COLO829 (cell line): Measurements from ENCODE around the gene MCTP2.
"Not testable (repeated sequence)": the region's sequence is repeated elsewhere in the genome, so short reads cannot be mapped to it uniquely, and the experiment has no call there.

Experiments
- DNase-seq: peaks from one replicate; pipeline ENCODE4 v3.0.0; 2012; ENCODE audit warnings: low spot score

Gene MCTP2

DNA sequence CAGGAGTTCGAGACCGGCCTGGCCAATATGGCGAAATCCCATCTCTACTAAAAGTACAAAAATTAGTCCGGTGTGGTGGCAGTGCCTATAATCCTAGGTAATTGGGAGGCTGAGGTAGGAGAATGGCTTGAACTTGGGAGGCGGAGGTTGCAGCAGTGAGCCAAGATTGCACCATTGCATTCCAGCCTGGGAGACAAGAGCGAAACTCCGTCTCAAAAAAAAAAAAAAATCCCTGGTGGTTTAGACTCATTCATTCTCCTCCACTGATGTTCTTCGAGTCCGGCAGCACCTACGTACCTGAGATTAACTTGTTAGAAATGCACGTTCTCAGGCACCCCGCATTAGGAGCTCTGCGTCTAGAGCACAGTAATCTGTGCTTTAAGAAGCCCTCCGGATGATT is 3.7 kb downstream of the MCTP2 start:
- no peak for DNase-seq

- no peak for DNase-seq
These were observed 4.3 kb downstream of the MCTP2 start for GRCh38 chr15:94235646-94236045.

DNA sequence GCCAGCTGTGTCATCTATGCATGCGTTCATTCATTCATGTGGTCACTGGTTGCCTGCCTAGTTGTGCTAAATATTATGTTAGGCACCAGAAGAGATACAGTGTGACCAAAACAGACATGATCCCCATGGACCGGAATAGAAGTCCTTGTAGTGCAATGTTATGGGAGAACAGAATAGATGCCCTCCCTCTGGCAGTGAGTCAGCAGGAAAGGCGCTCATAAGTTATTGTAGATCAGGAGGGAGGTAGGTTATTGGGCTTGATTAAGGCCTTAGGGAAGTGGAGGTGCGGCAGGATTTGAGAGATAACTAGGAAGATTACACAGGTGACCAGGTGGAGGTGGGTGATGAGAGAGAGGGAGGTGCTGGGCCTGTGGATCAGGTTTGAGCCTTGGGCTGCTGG is 5.2 kb downstream of the MCTP2 start:
- no peak for DNase-seq

GRCh38 chr15:94237903-94238302 is 6.5 kb downstream of the MCTP2 start:
- DNase-seq: no peak

GRCh38 chr15:94238539-94239118 is 7.3 kb downstream of the MCTP2 start:
- DNase-seq: no peak

DNA sequence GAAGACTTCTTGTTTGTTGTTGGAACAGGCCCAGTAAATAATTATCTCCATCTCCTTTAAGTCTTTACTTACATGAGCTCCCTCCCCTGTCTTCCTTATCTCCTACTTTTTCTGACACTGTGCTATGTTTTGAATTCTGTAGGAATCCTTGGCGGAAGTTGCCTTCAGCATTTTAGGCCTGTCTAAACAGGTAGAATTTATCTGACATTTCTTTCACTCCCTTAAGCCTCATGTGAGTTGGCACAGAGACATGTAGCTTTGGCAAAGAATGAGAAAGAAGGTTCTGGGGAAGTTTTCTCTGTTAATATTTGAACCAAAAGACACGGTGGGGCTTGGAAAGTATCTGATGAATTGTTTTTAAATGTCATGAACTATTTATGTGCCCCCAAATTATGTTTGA is 8.1 kb downstream of the MCTP2 start:
- DNase-seq: no peak

DNA sequence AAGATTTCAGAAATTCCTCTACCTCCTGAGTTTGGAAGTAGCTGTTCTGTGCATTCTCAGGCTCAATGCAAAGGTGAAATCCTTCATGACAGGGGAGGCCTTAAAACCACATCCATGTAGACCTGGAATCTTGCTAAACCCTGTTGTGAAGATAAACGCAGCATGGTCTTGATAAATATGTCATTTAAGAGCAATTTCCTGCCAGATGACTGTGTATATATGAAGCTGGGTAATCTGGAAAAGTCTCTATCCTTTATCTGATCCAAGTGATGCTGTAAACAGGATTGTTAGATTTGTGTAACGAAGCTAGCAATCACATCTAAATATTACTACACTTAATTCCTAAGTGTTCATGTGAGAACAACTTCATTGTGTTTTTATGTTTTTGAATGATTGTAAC is 9.1 kb downstream of the MCTP2 start:
- no peak for DNase-seq

GRCh38 chr15:94242257-94242656 is 10.9 kb downstream of the MCTP2 start:
- no peak for DNase-seq

DNA sequence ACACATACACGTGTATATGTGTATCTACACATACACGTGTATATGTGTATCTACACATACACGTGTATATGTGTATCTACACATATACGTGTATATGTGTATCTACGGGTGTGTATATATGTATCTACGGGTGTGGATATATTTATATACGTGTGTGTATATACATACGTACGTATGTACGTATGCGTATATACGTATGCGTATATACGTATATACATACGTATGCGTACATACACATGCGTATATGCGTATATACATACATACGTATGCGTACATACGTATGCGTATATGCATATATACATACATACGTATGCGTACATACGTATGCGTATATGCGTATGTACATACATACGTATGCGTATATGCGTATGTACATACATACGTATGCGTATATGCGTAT is 11.6 kb downstream of the MCTP2 start:
- DNase-seq: not testable (repeated sequence)

- no peak for DNase-seq
These were observed 12.1 kb downstream of the MCTP2 start for GRCh38 chr15:94243418-94243817.

- DNase-seq: no peak
These were observed 14.7 kb downstream of the MCTP2 start for GRCh38 chr15:94246016-94246415.

DNA sequence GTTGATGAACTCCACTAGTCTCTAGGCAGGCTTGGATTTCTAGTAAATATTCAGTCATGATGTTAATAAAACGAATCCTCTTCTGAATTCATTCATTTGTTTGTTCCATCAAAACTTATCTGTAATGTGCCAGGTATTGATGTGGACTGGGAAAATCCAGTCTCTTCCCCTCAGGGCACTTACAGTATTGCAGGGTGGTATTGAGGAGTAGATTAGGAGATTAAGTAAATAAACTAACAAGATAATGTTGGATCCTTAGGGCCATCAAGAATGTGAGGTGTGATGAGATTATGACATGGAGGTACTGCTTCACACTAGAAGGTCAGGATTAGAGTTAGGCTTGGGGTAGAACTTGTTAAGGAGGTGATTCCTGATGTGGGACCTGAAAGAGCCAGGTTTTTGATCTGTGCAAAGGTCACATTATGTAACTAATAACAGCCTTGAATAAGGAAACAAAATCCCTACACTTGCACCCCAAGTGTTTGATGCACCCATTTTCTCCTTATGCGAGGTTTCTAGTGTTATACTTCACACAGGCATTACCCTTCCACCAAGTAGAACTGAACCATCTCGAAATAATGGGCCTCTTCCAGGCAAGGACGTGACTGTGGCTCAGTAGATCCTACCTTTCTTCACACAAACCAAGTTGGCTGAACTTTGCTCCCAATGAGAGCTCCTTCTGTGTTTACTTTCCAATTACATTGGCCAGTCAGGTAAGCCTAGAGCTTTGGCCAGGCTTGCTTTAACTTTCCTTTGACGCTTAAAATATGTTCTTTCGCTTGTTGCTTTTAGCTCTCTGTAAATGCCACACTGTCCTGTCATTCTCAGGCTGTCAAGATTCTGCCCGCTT is 16.7 kb downstream of the MCTP2 start:
- no peak for DNase-seq

GRCh38 chr15:94250801-94251200 is 19.4 kb downstream of the MCTP2 start:
- no peak for DNase-seq

GRCh38 chr15:94252223-94252766 is 20.9 kb downstream of the MCTP2 start:
- DNase-seq: no peak

- no peak for DNase-seq
These were observed 21.6 kb downstream of the MCTP2 start for GRCh38 chr15:94252906-94253491.

GRCh38 chr15:94253742-94254141 is 22.4 kb downstream of the MCTP2 start:
- no peak for DNase-seq

DNA sequence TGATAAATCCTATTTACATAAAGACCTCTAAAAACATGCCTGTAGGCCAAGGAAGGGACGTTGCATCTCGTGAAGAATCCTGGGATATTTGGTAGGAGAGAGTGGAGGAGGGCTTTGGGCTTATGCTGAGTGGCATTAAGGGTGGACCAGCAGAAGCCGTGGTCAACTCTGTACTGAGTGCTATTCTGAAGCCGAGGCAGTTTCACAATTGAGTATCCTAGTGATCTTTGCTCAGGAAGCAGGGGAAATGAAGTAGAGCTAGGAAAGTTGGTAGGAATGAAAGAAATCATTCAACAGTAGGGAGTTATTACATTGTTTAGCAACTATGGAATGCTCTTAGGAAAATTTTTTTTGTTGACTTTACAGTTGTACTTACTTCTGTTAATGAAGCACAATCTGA is 24.2 kb downstream of the MCTP2 start:
- peak; percentile 44 for DNase-seq

- DNase-seq: no peak
These were observed 25.1 kb downstream of the MCTP2 start for GRCh38 chr15:94256511-94256910.

- DNase-seq: not testable (repeated sequence)
These were observed 26.4 kb downstream of the MCTP2 start for GRCh38 chr15:94257776-94258175.

- no peak for DNase-seq
These were observed 26.9 kb downstream of the MCTP2 start for GRCh38 chr15:94258246-94258645.

DNA sequence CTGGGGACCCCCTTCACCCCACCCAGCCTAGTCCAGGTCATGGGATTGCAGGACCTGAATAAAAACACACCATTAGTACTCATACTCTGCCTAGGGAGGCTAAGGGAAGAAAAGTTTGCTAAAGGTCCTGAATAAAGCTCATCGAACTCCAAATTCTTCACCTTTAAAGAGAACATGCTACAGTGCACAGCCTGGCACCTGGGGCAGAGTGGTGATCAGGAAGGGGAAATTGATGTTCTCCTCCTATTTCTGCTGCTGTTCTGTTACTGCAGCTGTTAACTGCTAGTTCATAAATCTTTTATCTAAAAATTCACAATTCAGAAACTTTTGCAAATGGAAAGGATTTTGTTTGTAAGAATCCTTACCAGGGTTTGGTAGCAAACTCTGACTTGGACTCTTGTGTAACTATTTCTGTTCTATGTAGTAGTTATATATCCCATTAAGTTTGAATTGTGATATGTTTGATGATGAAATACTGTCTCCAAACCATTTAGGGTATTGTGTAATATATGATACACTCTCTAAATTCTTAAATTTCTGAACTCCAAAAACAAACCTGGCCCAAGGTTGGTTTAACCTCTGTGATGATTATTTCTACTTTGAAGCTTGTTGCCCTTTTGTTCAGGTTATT is 27.9 kb downstream of the MCTP2 start:
- DNase-seq: no peak

DNA sequence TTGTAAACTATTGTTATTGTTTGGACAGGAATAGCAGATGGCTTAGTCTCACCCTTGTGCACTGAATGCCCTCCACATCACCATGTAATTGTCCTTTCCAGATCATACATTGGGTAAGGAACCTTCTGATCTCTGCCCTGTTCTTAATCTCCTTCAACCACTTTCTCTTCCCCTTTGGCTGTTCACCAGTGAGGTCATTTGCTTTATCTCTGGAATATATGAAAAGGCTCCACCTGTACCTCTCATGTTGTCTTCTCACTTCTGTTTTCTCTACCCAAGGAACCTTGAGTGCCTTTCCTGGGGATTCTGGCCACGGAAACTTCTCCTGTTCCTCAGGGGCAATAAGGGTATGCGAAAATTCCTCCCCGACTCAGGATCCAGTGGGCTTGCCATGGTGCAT is 28.5 kb downstream of the MCTP2 start:
- no peak for DNase-seq

GRCh38 chr15:94262201-94262600 is 30.8 kb downstream of the MCTP2 start:
- DNase-seq: no peak
